GM19238 (cell line): Measurements from ENCODE around the gene TUBB2B.
"Not testable (repeated sequence)": the region's sequence is repeated elsewhere in the genome, so short reads cannot be mapped to it uniquely, and the experiment has no call there.

ENCODE experiments used
- DNase-seq: peaks from one replicate; pipeline ENCODE4 v3.0.0; 2011; ENCODE audit warnings: low spot score; ENCODE audit not compliant: insufficient read length

Gene TUBB2B

DNA sequence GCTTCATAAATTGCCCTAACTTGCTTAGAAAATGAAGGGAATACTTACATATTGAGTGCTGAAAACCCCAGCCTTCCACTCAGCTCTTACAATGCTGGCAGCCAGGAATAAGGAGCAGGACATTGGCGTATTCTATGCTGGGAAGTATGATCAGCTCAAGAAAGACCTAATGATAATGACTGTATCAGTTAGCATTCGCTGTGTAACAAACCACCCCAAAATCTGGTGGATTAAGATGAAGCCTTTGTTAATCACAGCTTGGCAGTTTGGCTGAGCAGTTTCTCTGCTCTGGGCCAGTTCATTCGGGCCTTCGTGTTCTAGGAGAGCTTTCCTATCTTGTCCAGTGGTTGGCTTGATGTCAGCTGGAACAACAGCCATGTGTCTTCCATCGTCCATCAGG lies 36.7 kb downstream of the TUBB2B start:
- no peak for DNase-seq

DNA sequence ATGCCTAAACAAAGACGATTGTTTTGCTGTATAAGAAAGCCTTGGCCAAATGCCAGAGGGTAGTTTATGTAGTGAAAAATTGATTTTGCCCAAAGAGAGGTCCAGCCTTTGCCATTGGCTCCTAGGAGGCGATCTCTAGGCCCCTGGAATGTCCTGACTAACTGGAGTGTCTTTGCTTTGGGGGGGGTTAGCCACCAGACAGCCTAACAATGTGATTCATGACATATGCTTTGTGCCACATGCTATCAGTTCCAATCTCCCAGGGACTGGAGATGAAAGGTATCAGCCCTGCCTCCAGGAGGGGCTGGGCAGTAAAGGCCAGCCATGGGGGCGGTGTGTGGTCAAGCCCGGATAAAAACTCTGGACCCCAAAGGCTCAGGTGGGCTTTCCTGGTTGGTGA lies 37.4 kb downstream of the TUBB2B start:
- no peak for DNase-seq

DNA sequence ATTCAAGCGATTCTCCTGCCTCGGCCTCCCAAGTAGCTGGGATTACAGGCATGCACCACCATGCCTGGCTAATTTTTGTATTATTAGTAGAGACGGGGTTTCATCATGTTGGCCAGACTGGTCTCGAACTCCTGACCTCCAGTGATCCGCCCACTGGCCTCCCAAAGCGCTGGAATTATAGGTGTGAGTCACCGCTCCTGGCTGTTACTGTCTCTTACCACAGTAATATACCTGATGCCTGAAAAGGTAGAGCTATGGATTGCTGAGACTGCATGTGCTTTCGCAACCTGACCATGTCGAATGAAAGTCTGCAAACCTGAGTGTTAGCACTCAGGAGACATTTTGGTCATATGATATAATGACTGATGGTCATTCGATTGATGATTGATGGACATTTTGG lies 38.3 kb downstream of the TUBB2B start:
- not testable (repeated sequence) for DNase-seq

DNA sequence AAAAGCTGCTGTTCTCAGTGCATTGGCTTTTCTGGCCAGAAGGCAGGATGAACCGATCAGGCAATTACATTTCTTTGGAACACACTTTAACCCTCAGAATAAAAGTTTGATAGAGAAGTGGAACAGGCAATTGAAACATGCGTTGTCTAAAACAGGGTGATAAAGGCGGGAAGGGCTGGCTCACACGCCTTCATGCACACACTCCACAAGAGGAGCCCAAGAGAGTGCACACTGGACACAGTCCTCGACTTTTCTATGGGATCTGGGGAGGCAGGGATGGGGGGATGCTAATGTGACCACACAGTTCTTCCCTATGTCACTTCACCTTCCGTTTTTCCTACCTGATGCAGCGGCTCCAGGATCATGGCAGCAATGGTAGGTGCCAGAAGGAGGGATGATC lies 39.2 kb downstream of the TUBB2B start:
- DNase-seq, result no peak

DNA sequence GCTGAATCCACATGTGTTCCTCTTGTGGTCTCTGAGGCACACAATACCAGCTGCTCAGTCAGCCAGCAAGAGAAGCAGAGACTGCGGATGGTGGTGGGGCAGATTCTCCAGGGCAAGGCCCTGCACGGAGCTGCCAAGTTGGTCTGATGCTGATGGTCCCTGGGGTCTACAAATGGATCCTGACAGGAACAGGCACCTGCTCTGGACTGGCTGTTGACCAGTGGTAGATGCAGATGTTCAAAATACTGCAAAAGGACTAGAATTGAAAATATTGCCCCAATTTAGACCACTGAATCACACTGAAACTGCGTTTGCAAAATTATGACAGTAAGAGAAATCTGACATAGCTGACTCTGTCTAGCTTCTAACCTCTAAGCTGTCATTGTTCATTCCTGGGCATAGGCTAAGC lies 40.5 kb downstream of the TUBB2B start:
- DNase-seq, result no peak

DNA sequence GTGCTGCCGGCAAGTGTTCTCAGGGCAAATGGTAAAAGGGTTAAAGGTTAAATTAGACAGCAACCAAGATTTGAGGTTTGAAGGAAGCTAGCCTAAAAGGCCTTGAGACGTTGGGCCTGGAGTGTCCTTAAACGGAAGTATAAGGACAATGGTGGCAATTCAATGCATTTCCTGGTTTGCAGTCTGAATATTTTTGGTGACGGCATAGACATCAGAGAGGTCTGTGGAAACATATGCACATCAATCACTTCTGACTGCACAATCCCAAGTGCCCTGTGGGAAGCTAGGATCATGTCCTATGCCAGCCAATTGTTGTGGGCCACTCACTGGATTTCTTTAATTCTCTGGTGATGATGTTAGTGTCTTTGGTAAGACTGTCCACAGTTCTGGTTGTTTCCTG lies 44.4 kb downstream of the TUBB2B start:
- no peak for DNase-seq

DNA sequence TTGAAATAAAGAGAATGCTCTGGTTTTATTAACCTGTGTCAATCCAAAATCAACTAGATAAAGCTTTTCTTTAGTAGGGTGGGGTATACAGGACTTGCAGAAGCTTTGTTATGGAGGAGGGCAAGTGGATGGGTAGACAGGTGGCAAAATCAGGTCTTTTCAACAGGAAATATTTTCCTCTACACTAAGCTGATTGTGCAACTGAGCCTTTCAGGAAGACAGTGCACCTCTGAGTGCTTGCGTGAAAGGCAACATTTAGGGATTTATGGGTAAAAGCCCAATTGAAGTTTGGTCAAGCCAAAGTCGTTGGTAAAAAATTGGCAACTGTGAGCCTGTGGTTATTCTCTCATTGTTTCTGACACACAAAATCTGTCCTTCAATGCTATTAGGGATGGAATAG lies 46.3 kb downstream of the TUBB2B start:
- no peak for DNase-seq

DNA sequence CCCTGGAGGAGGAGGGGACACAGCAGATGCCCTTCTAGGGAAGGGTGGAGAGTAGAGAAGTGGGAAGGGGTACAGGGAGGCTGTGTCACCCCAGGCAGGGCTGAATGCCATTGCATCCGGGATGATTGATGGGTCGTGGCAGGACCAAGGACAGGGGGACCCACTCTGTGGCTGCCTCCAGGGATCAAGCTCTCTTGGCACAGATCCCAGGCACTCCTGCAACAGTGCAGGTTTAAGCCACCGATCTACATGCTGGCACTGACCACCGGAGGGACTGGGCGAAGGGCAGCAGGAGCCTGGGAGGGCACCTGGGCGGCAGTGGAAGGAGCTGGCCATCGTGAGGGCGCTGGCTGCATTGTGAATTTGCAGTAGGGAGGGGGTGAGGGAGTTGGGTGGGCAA lies 47.5 kb downstream of the TUBB2B start:
- not testable (repeated sequence) for DNase-seq

DNA sequence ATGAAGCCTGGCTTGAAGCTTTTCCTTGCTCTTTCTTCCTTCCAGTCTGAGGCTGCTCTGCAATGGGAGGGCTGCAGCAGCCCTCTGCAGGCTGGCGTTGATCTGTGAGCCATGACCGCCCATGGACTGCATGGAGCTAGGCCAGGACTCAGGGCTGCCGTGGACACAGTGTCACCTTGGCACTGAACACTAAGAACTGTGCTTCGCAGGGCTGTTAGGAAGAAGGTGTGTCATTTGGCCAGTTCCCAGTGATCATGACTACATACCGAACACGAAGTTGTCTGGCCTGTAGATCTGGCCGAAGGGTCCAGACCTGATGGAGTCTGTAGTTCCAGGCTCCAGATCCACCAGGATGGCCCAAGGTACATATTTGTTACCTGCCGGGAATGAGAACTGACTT lies 48.8 kb downstream of the TUBB2B start:
- not testable (repeated sequence) for DNase-seq

DNA sequence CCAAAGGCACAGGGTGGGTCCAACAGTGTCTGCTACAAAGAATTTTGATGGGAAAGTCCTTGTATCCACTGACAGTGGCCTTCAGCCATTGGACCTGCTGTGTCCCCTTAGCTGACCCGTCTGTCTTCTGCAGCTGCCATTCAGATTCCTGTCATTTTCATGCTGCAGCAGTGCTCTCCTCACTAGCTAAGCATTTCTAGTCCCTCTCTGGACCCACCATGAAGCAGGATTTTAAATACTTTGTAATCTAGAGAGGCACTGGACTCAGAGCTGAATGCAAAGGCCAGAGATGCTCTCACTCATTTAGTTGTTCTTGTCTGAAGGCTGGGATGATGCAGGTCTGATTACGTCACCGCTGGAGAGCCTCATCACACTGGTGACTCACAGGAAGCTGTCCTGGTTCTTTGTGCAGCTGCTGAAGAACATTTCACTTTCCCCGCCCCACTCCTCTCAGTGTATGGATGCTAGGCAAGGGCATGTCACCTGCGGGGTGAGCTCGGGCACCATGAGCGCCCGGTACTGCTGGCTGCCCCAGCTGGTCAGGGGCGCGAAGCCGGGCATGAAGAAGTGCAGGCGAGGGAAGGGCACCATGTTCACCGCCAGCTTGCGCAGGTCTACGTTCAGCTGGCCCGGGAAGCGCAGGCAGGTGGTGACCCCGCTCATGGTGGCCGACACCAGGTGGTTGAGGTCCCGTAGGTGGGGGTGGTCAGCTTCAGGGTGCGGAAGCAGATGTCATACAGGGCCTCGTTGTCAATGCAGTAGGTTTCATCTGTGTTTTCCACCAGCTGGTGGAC lies 50.7 kb downstream of the TUBB2B start:
- DNase-seq, result no peak

DNA sequence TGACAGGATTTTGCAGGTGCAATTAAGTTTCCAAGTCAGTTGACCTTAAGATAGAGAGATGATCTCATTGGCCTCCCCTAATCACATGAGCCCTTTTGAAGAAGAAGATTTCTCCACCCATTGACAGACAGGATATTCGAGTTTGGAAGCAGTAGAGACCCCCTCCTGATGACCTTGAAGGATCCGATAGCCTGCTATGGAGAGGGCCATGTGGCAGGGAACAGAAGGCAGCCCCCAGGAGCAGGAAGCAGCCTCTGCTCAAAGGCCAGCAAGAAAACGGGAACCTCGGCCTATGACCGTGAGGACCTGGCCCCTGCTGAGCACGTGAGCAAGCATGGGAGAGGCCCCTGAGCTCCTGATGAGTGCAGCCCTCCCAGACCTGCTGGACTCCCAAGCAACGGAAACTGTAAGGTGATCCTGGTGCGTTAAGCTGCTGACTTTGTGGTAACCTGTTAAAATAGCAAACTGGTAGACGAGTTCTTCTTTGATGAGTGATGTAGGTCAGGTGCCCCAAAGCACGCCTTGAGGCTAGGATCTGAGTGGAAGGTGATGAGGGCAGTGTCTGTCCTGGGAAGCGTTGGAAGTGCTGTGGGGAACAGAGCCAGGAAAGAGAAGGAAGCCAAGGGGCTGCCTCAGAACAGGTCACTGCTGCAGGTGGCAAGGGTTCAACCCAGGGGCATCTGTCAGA lies 51.6 kb downstream of the TUBB2B start:
- no peak for DNase-seq
